Stimulated activated memory B cell treated with anti-CD40 and anti-IgM and Interleukin-4, amounts not matched to agents 10 μg/mL and 1 μg/mL and 100 μg/mL, for 72 hours (primary cell): Measurements from ENCODE around the gene FAM241A.

Experiments used
- ATAC-seq: fragments of 150-1000 bp; cut with Tn5 transposase; 2 replicates; pipeline ENCODE4 v1.10.0; 2021
- H3K27ac Mint-ChIP-seq: one replicate; pipeline ENCODE4 v1.8.0; 2022; ENCODE audit warnings: mild to moderate bottlenecking, mixed read lengths
- H3K27me3 Mint-ChIP-seq: one replicate; pipeline ENCODE4 v1.8.0; 2022; ENCODE audit warnings: mixed read lengths
- H3K36me3 Mint-ChIP-seq: one replicate; pipeline ENCODE4 v1.8.0; 2022; ENCODE audit warnings: mixed read lengths
- H3K4me1 Mint-ChIP-seq: one replicate; pipeline ENCODE4 v1.8.0; 2022; ENCODE audit warnings: mixed read lengths
- H3K4me3 Mint-ChIP-seq: one replicate; pipeline ENCODE4 v1.8.0; 2022; ENCODE audit warnings: mild to moderate bottlenecking, moderate library complexity, mixed read lengths
- H3K9me3 Mint-ChIP-seq: one replicate; pipeline ENCODE4 v1.8.0; 2022; ENCODE audit warnings: mixed read lengths

FAM241A gene

DNA sequence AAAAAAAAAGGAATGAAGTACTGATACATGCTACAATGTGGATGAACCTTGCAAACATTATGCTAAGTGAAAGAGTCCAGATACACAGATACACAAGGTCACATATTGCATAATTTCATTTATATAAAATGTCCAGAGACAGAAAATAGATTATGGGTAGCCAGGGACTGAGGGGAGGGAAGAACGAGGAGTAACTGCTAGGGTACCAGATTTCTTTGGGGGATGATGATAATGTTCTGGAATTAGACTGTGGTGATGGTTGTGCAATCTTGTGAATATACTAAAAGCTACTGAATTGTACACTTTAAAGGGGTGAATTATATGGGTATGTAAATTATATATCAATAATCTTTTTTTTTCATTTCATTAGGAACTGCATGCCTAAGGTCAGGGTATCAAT, 65.5 kb downstream of the FAM241A start:
- no peak overlapping the region for H3K27ac Mint-ChIP-seq
- ATAC-seq: no peak
- H3K36me3 Mint-ChIP-seq: no peaks in the 10 kb centered on the region
- no peaks in the 10 kb centered on the region for H3K4me1 Mint-ChIP-seq
- no peak overlapping the region for H3K4me3 Mint-ChIP-seq
- no peaks in the 10 kb centered on the region for H3K27me3 Mint-ChIP-seq
- no peaks in the 10 kb centered on the region for H3K9me3 Mint-ChIP-seq

DNA sequence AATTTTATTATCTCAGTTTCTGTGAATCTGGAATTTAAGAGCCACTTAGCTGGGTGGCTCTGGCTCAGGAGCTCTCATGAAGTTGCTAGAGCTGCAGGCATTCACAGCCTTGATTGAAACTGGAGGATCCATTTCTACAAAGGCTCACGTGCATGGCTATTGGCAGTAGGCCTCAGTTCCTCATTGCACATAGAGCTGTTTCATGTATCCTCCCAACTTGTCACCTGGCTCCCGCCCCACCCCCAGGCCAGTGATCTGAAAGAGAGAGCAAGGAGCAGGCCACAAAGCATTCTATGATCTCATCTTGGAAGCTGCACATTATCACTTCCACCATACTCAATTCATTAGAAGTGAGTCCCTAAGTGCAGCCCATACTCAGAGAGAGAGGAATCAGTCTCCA, 67.8 kb downstream of the FAM241A start:
- no peaks in the 10 kb centered on the region for H3K4me1 Mint-ChIP-seq
- ATAC-seq: no peak
- no peaks in the 10 kb centered on the region for H3K36me3 Mint-ChIP-seq
- H3K27me3 Mint-ChIP-seq: no peaks in the 10 kb centered on the region
- H3K4me3 Mint-ChIP-seq: no peak overlapping the region
- H3K9me3 Mint-ChIP-seq: no peaks in the 10 kb centered on the region
- no peak overlapping the region for H3K27ac Mint-ChIP-seq

GRCh38 chr4:112213856-112214255, 68.6 kb downstream of the FAM241A start:
- Mint-ChIP-seq H3K4me1 (no peaks in the 10 kb centered on the region), H3K27me3 (no peaks in the 10 kb centered on the region), H3K36me3 (no peaks in the 10 kb centered on the region), H3K4me3 (no peak overlapping the region), H3K27ac (no peak overlapping the region), H3K9me3 (no peaks in the 10 kb centered on the region)
- ATAC-seq: no peak

- no peaks in the 10 kb centered on the region for H3K36me3 Mint-ChIP-seq
- no peaks in the 10 kb centered on the region for H3K27me3 Mint-ChIP-seq
- no peak overlapping the region for H3K27ac Mint-ChIP-seq
- no peak for ATAC-seq
- no peaks in the 10 kb centered on the region for H3K9me3 Mint-ChIP-seq
- H3K4me1 Mint-ChIP-seq: no peaks in the 10 kb centered on the region
- H3K4me3 Mint-ChIP-seq: no peak overlapping the region
Measured at GRCh38 chr4:112214390-112215264, 69.4 kb downstream of the FAM241A start.

DNA sequence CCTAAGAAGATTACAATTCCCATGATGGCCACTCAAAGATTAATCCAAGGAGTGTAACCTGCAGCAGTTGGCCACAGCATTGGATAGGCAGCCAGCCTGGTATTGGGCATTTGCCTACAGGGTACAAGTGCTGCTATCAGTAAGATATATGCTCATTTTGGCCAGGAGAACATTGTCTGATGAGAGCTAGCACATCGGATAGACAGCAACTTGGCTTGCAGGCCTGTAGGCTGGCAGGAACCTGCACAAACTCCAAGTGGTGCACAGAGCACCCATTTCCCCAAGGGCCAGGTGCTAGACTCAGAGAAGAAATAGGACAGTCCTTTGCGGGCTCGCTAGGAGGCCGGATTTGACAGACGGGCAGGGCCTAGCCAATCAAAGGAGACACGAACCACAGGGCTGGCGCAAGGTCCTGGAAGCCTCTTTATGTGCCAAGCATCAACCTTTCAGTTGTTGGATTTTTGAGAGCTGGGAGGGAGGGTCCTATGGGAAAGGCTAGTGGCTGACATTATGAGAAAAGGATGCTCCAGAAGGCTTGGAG, 74.6 kb downstream of the FAM241A start:
- ATAC-seq: no peak
- Mint-ChIP-seq H3K27me3 (no peaks in the 10 kb centered on the region), H3K27ac (no peak overlapping the region), H3K4me3 (no peak overlapping the region), H3K9me3 (no peaks in the 10 kb centered on the region), H3K4me1 (no peaks in the 10 kb centered on the region), H3K36me3 (no peaks in the 10 kb centered on the region)

GRCh38 chr4:112222219-112222955, 77.1 kb downstream of the FAM241A start:
- Mint-ChIP-seq H3K36me3 (no peaks in the 10 kb centered on the region), H3K27me3 (no peaks in the 10 kb centered on the region), H3K4me1 (no peaks in the 10 kb centered on the region), H3K9me3 (no peaks in the 10 kb centered on the region), H3K27ac (no peak overlapping the region), H3K4me3 (no peak overlapping the region)
- ATAC-seq: no peak

DNA sequence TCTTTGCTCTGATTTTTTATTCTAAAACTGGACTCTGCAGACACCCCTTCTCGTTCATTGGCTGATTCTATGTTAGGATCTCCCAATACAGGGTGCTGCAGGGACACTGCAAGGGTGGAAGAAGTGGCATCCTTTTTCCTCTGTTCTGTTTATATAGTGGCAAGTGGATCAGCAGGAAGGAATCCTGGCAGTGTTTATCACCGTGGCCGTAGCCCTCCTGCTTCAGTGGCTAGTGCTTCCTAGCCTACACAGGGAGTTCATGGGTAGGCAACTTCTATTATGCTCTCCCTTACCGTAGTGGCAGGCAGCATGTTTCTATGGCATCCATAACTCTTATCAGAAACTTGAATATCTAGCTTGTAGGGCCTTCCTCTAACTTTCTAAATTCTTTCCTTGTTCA, 79.9 kb downstream of the FAM241A start:
- Mint-ChIP-seq H3K4me1 (no peaks in the 10 kb centered on the region), H3K9me3 (no peaks in the 10 kb centered on the region), H3K27me3 (no peaks in the 10 kb centered on the region), H3K27ac (no peak overlapping the region), H3K4me3 (no peak overlapping the region), H3K36me3 (no peaks in the 10 kb centered on the region)
- ATAC-seq: no peak

DNA sequence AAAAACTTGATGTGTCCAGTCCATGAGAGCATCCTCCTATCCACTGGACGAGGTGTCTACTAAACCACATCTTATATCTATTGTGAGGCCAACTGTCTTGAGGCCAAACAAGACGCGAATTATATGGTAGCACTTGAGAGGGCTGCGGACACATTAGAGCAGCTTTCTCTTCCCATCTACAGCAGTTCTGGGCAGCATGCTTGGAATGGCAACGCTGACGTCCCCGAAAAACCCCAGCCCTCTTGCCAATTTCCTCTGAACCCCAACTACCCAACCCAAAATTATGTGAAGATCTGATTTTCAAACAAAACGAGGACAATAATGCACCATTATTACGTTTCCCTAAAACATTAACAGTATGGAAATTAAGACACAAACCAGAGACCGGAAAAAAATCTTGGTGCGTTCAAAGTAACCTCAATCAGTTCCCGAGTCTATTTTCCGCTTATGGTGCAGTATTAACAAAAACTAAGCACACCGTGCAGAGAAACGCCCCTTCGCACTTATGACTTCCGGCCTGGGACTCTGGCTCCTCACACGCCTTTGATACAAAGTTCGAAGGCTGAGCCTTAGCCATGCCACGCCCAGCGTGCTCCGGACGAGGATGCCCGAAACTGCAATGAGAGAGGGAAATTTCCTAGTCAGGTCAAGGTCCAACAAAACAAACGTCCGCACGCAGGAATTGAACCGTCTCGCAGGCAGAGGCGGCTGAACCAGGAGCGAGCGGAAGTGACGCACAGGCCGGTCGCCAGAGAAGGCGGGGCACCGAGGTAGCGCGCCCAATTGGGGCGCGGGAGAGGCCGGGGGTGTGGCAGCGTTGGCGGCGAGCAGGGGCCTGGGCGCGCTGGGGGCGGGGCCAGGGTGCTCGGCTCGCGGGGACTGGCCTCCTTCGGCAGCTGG, 85.9 kb downstream of the FAM241A start:
- H3K36me3 Mint-ChIP-seq: no peaks in the 10 kb centered on the region
- no peaks in the 10 kb centered on the region for H3K27me3 Mint-ChIP-seq
- peak overlapping the region; percentile 92 for H3K27ac Mint-ChIP-seq
- peak; percentile 97 for ATAC-seq
- H3K4me1 Mint-ChIP-seq: peaks cover 31% of the 10 kb centered on the region
- H3K9me3 Mint-ChIP-seq: no peaks in the 10 kb centered on the region
- peak overlapping the region; percentile 96 for H3K4me3 Mint-ChIP-seq

- H3K9me3 Mint-ChIP-seq: no peaks in the 10 kb centered on the region
- peak within 1 kb of the TSS; percentile 96 for H3K4me3 Mint-ChIP-seq
- peaks cover 31% of the 10 kb centered on the region for H3K4me1 Mint-ChIP-seq
- H3K27ac Mint-ChIP-seq: peak within 1 kb of the TSS; percentile 92
- no peaks in the 10 kb centered on the region for H3K36me3 Mint-ChIP-seq
- no peaks in the 10 kb centered on the region for H3K27me3 Mint-ChIP-seq
- ATAC-seq: peak; percentile 85
Measured at GRCh38 chr4:112231779-112232713, 86.8 kb downstream of the FAM241A start, which contains the start of gene AP1AR. TSS of gene AP1AR (plus strand) at chr4:112231787. CDS start at chr4:112232092, 305 bp downstream.

DNA sequence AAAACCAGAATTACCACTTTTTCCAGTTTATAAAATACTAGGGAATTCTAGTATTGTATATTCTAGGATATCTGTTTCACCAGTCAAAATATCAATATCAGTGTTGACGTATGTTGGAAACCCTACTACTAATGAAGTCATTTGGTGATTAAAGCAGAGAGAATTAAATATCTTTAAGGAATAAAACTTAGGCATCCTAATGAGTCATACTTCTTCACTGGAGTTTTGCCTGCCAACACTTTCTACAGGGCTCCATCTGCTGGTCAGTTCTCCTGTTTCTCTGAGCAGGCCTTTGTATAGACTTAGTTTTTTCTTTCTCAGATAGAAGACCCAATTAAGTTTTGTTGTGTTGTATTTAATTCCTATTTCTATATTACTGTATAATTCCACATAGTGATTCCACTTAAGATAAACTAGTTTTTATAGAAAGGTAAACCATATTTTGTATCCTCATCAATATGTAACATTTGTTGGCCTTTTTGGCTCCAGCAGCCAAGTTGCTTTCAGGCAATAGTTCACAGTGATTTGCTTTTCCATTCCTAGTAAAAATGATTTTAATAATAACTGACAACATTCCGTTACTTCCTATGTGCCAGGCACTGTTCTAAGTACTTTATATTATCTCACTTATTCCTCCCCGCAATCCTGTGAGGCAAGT, 89.8 kb downstream of the FAM241A start:
- H3K9me3 Mint-ChIP-seq: no peaks in the 10 kb centered on the region
- no peak for ATAC-seq
- no peak overlapping the region for H3K27ac Mint-ChIP-seq
- peaks cover 12% of the 10 kb centered on the region for H3K36me3 Mint-ChIP-seq
- H3K27me3 Mint-ChIP-seq: no peaks in the 10 kb centered on the region
- H3K4me3 Mint-ChIP-seq: no peak overlapping the region
- peaks cover 46% of the 10 kb centered on the region for H3K4me1 Mint-ChIP-seq

- Mint-ChIP-seq H3K4me3 (no peak overlapping the region), H3K9me3 (no peaks in the 10 kb centered on the region), H3K36me3 (peaks cover 18% of the 10 kb centered on the region), H3K27me3 (no peaks in the 10 kb centered on the region), H3K4me1 (peaks cover 48% of the 10 kb centered on the region), H3K27ac (no peak overlapping the region)
- no peak for ATAC-seq
Measured at GRCh38 chr4:112236040-112236439, 90.8 kb downstream of the FAM241A start.

DNA sequence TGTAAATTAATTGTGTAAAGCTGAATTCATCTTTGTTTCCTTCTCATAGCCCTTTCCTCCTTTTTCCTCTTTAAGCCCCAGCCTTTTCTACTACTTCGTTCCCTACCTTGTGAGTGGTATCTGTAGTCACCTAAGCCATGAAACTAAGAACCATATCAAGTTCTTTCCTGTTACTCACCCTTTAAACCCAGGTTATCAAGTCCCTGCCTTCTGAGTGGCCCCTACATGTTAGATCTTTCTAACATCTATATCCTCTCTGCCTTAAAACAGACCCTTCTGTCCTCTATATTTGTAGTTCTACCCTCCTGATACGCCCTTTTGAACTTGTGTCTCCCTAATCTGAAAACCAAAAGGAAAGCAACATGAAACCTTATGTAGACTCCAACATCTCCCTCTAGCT, 93.6 kb downstream of the FAM241A start:
- H3K4me3 Mint-ChIP-seq: no peak overlapping the region
- H3K9me3 Mint-ChIP-seq: no peaks in the 10 kb centered on the region
- H3K27ac Mint-ChIP-seq: no peak overlapping the region
- H3K36me3 Mint-ChIP-seq: peaks cover 25% of the 10 kb centered on the region
- ATAC-seq: no peak
- peaks cover 43% of the 10 kb centered on the region for H3K4me1 Mint-ChIP-seq
- no peaks in the 10 kb centered on the region for H3K27me3 Mint-ChIP-seq
